Mammary epithelial cell (primary cell): ENCODE data around the gene MED15.

Experiments used
- EZH2 ChIP-seq: IDR thresholded peaks from 2 replicates; pipeline ENCODE4 v1.6.1; 2012; ENCODE audit warnings: low read length, inconsistent platforms, borderline replicate concordance
- TF ChIP-seq, protein P1 (sequence below), 2 donors: IDR thresholded peaks in 1 of 2; conservative IDR thresholded peaks in 1 of 2; 2 replicates each; pipeline ENCODE4 v1.5.1; 2011 to 2012; ENCODE audit warnings: inconsistent platforms in 2 of 2, low read length in 2 of 2, mild to moderate bottlenecking in 2 of 2, control low read depth in 1 of 2, low read depth in 1 of 2; ENCODE audit not compliant: insufficient read depth in 1 of 2; ENCODE audit errors: extremely low read depth in 1 of 2

DNA sequence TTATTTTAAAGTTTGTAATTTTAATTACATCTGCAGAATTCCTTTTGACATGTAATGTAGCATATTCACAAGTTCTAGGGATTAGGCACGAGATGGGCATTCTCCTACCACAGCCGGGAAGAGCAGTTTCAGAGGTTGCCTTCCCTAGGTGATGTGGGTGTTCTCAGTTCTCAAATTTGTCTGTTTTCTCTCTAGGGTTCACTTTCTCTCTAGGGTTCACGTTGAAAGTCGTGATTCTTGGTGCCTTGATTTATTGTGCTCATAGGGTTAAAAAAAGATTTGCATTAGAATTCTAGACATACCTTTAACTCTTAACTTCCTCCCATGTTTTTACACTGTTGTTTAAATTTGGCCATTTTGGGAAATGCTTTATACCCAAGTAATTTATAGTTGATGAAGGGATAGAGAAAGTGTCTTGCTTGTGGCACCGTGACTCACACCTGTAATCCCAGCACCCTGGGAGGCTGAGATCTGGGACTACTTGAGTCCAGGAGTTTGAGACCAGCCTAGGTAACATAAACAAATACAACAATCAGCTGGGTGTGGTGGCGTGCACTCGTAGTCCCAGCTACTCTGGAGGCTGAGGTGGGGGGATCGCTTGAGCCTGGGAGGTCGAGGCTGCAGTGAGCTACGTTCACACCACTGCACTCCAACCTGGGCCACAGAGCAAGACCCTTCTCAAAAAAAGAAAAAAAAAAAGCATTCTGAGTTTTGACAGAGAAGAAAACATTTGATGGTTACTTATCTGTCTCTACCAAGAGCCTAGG is 3.6 kb downstream of the MED15 start:
- TF ChIP-seq, protein P1, sequence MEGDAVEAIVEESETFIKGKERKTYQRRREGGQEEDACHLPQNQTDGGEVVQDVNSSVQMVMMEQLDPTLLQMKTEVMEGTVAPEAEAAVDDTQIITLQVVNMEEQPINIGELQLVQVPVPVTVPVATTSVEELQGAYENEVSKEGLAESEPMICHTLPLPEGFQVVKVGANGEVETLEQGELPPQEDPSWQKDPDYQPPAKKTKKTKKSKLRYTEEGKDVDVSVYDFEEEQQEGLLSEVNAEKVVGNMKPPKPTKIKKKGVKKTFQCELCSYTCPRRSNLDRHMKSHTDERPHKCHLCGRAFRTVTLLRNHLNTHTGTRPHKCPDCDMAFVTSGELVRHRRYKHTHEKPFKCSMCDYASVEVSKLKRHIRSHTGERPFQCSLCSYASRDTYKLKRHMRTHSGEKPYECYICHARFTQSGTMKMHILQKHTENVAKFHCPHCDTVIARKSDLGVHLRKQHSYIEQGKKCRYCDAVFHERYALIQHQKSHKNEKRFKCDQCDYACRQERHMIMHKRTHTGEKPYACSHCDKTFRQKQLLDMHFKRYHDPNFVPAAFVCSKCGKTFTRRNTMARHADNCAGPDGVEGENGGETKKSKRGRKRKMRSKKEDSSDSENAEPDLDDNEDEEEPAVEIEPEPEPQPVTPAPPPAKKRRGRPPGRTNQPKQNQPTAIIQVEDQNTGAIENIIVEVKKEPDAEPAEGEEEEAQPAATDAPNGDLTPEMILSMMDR (conservative IDR thresholded peaks at IDR 0.05 in 1 of 2, IDR thresholded peaks at IDR 0.05 in 1 of 2; ENCODE audit: extremely low read depth in 1 of 2, insufficient read depth in 1 of 2, low read depth in 1 of 2, low read length in 2 of 2) = no peak
- no peak for TF ChIP-seq EZH2
